K562 (cell line): ENCODE measurements around the gene CALHM1. TPM values are rescaled to one million over a fixed set of nuclear protein-coding genes. Genes with fewer than 3 reads are reported as not detected.

Experiments
- ATAC-seq: fragments of 200-7000 bp; cut with Tn5 transposase; 3 replicates; pipeline ENCODE4 v1.9.1; 2020; ENCODE audit warnings: moderate library complexity
- BruUV-seq: library from RNA; stranded (reverse); fragments of 400-500 nt; replicated peaks from 2 replicates; lab custom pipeline; 2021; lab: Mats Ljungman, UMichigan
- CTCF ChIA-PET: fragments of 300-600 bp; formaldehyde crosslinking; extraction: SDS; loops from one replicate; lab custom pipeline; 2021; ENCODE audit warnings: low intra/inter-chr PET ratio; lab: Yijun Ruan, JAX
- POLR2A ChIA-PET: fragments of 300-600, 350-650 bp; sonication (Branson Sonifier 250); formaldehyde crosslinking; extraction: SDS; loops from one replicate; lab custom pipeline; 2021; ENCODE audit warnings: antibody characterized with exemption, inconsistent platforms; lab: Yijun Ruan, JAX
- DNase-seq, 4 experiments: peaks; one replicate each; pipeline versions ENCODE4 v3.0.0 to v3.0.0-alpha.2; 2011 to 2018; ENCODE audit warnings: low spot score in 3 of 4, mixed read lengths in 3 of 4; ENCODE audit errors: extremely low read depth in 1 of 4
- FAIRE-seq: peaks from 2 replicates; lab custom pipeline; 2011; peaks lifted over from hg19 to GRCh38; lab: Jason Lieb, UNC
- H2AFZ ChIP-seq: 2 replicates; pipeline ENCODE4 v1.6.0; 2011; ENCODE audit warnings: low read depth, low read length, control low read depth, inconsistent platforms
- H3K27ac ChIP-seq: fragments of 200-600 bp; 3 replicates; pipeline ENCODE4 v1.8.0; 2011; ENCODE audit warnings: low read depth, mild to moderate bottlenecking, control low read depth, inconsistent platforms, low read length, moderate library complexity, mixed read lengths; ENCODE audit errors: extremely low read depth
- H3K27me3 ChIP-seq, 2 experiments: fragments of 300-600 bp in 1 of 2; 2 replicates in 1 of 2; 3 replicates in 1 of 2; pipeline versions ENCODE4 v1.6.0 to v1.8.0; 2011; ENCODE audit warnings: inconsistent platforms in 2 of 2, low read length in 2 of 2, mild to moderate bottlenecking in 1 of 2, mixed read lengths in 1 of 2, moderate library complexity in 1 of 2; ENCODE audit not compliant: control insufficient read depth in 2 of 2, insufficient read depth in 2 of 2
- H3K36me3 ChIP-seq: fragments of 300-600 bp; 3 replicates; pipeline ENCODE4 v1.8.0; 2011; ENCODE audit warnings: mild to moderate bottlenecking, low read length, inconsistent platforms; ENCODE audit not compliant: control insufficient read depth, insufficient read depth
- H3K4me1 ChIP-seq, 2 experiments: fragments of 200-600 bp in 1 of 2; replicated peaks in 1 of 2; 2 replicates in 1 of 2; 3 replicates in 1 of 2; pipeline versions ENCODE4 v1.5.1 to v1.8.0; 2011; ENCODE audit warnings: inconsistent platforms in 2 of 2, low read length in 2 of 2, mild to moderate bottlenecking in 1 of 2, mixed read lengths in 1 of 2, moderate library complexity in 1 of 2; ENCODE audit not compliant: control insufficient read depth in 2 of 2, insufficient read depth in 2 of 2
- H3K4me2 ChIP-seq: 2 replicates; pipeline ENCODE4 v1.6.1; 2011; ENCODE audit warnings: low read length, control low read depth, inconsistent platforms, mixed read lengths; ENCODE audit not compliant: insufficient read depth
- H3K4me3 ChIP-seq: fragments of 200-600 bp; sonication (generic), shearing (Covaris generic); 2 replicates; pipeline ENCODE4 v1.5.1; 2016; ENCODE audit warnings: control low read depth, inconsistent platforms
- H3K79me2 ChIP-seq: fragments of 200-600 bp; 3 replicates; pipeline ENCODE4 v1.8.0; 2011; ENCODE audit warnings: low read length, inconsistent platforms; ENCODE audit not compliant: control insufficient read depth, insufficient read depth
- H3K9ac ChIP-seq, 2 experiments: 2 replicates each; pipeline versions ENCODE4 v1.6.0 to v1.6.1; 2011; ENCODE audit warnings: low read depth in 2 of 2, low read length in 2 of 2, control low read depth in 1 of 2, inconsistent platforms in 1 of 2, mild to moderate bottlenecking in 1 of 2, mixed read lengths in 1 of 2; ENCODE audit not compliant: insufficient read depth in 1 of 2
- H3K9me1 ChIP-seq: one replicate; pipeline ENCODE4 v1.6.0; 2011; ENCODE audit warnings: inconsistent platforms, mild to moderate bottlenecking, low read length, moderate library complexity; ENCODE audit not compliant: control insufficient read depth, insufficient read depth
- H3K9me3 ChIP-seq: replicated peaks from 2 replicates; pipeline ENCODE4 v1.5.1; 2011; ENCODE audit warnings: low read depth, low read length, inconsistent platforms; ENCODE audit not compliant: control insufficient read depth, insufficient read depth
- H4K20me1 ChIP-seq: replicated peaks from 2 replicates; pipeline ENCODE4 v1.6.1; 2011; ENCODE audit warnings: low read length, inconsistent platforms, mixed read lengths; ENCODE audit not compliant: control insufficient read depth, insufficient read depth
- DNMT1 ChIP-seq: fragments of 450-650 bp; IDR thresholded peaks from 2 replicates; pipeline ENCODE4 v1.6.1; 2016; ENCODE audit warnings: antibody characterized with exemption, mild to moderate bottlenecking
- KDM5B ChIP-seq: fragments of 200-600 bp; sonication (generic); IDR thresholded peaks from 2 replicates; pipeline ENCODE4 v1.6.1; 2012; ENCODE audit warnings: low read depth, mild to moderate bottlenecking, moderate library complexity, low read length, control low read depth, inconsistent platforms; ENCODE audit not compliant: insufficient replicate concordance
- MAZ ChIP-seq, 2 experiments: fragments of 450-650 bp in 1 of 2; sonication (generic) in 1 of 2; formaldehyde crosslinking; IDR thresholded peaks in 1 of 2; conservative IDR thresholded peaks in 1 of 2; 2 replicates each; pipeline versions ENCODE4 v1.4.0 to v1.5.0; 2020; ENCODE audit warnings: mild to moderate bottlenecking in 1 of 2, missing genetic modification reagents in 1 of 2
- MYNN ChIP-seq, 2 experiments: sonication (generic); formaldehyde crosslinking in 1 of 2; IDR thresholded peaks; 2 replicates each; pipeline versions ENCODE4 v1.5.0 to v1.6.1; 2016 to 2020; ENCODE audit warnings: antibody characterized with exemption in 1 of 2, missing genetic modification reagents in 1 of 2
- NBN ChIP-seq: fragments of 450-650 bp; IDR thresholded peaks from 2 replicates; pipeline ENCODE4 v1.6.1; 2016; ENCODE audit warnings: low read depth, mild to moderate bottlenecking
- POU5F1 ChIP-seq: fragments of 150-350 bp; IDR thresholded peaks from 2 replicates; pipeline ENCODE4 v1.6.1; 2014; ENCODE audit warnings: borderline replicate concordance, low read length, low read depth, mild to moderate bottlenecking; ENCODE audit not compliant: partially characterized antibody
- RNF2 ChIP-seq: sonication (generic); IDR thresholded peaks from 2 replicates; pipeline ENCODE4 v1.6.1; 2016
- SNRNP70 ChIP-seq: fragments of 200-400 bp; formaldehyde crosslinking; optimal IDR thresholded peaks from 2 replicates; pipeline ENCODE3; 2017; ENCODE audit warnings: low read depth, low read length
- ZNF133 ChIP-seq: fragments of 250-450 bp; sonication (Bioruptor Pico); IDR thresholded peaks from 2 replicates; pipeline ENCODE4 v1.4.0; 2020; ENCODE audit warnings: mild to moderate bottlenecking
- WGBS: fragments of 100-300 bp; shearing (Covaris generic); methylation state at CpG from one replicate; pipeline ENCODE4 v1.1.6; 2016; ENCODE audit warnings: low coverage, mixed read lengths; ENCODE audit not compliant: insufficient coverage; ENCODE audit errors: missing lambda C conversion rate; 5-methylcytosine and 5-hydroxymethylcytosine counted together
- in situ Hi-C: fragments of 300-500 bp; cut with MboI; formaldehyde crosslinking; loops from 4 replicates; pipeline ENCODE4 v1.15.0; 2018; ENCODE audit warnings: inconsistent platforms, mixed read lengths
- intact Hi-C: fragments of 100-400 bp; cut with micrococcal nuclease; formaldehyde crosslinking; loops from 2 replicates; pipeline ENCODE4 v1.14.2; 2022
- polyA plus RNA-seq, 8 experiments: library from polyadenylated mRNA; depleted of rRNA in 4 of 8; stranded (reverse) in 5 of 8; unstranded in 3 of 8; fragments of >200 nt; fragmentation: Nextera tagmentation in 2 of 8; fragmentation: Illumina TruSeq in 1 of 8; extraction: Ambion mirVana in 2 of 8; extraction: Trizol in 1 of 8; gene quantifications; 2 replicates each; pipeline versions ENCODE4 v1.2.1 to v1.2.3, GENCODE V29; 2011 to 2014; ENCODE audit warnings: inconsistent platforms in 1 of 8, missing spikeins in 1 of 8
- total RNA-seq, 7 experiments: library from RNA; depleted of rRNA in 6 of 7; stranded (reverse); fragments of >200 nt in 6 of 7; fragmentation: Illumina TruSeq in 2 of 7; extraction: Trizol in 2 of 7; gene quantifications; 2 replicates each; pipeline versions ENCODE4 v1.2.1 to v1.2.3, GENCODE V29; 2011 to 2021; ENCODE audit warnings: low replicate concordance in 1 of 7
- TF ChIP-seq, protein P1 (sequence below): fragments of 200-800 bp; sonication (Bioruptor generic); IDR thresholded peaks from 2 replicates; pipeline ENCODE4 v1.6.1; 2017; ENCODE audit warnings: missing genetic modification characterization, missing compliant biosample characterization
- TF ChIP-seq, protein P2 (sequence below), 2 experiments: IDR thresholded peaks in 1 of 2; conservative IDR thresholded peaks in 1 of 2; 2 replicates each; pipeline ENCODE4 v1.6.1; 2016; ENCODE audit warnings: low read depth in 2 of 2, mild to moderate bottlenecking in 1 of 2, missing compliant biosample characterization in 1 of 2, missing genetic modification characterization in 1 of 2, moderate library complexity in 1 of 2
- TF ChIP-seq, protein P3 (sequence below): fragments of 450-650 bp; IDR thresholded peaks from one replicate; pipeline ENCODE4 v1.6.1; 2018; ENCODE audit warnings: mild to moderate bottlenecking, moderate library complexity; ENCODE audit not compliant: partially characterized antibody
- TF ChIP-seq, protein P4 (sequence below), 2 experiments: fragments of 450-650 bp; conservative IDR thresholded peaks; 2 replicates each; pipeline ENCODE4 v1.6.1; 2017; ENCODE audit warnings: mild to moderate bottlenecking in 2 of 2, moderate library complexity in 2 of 2

The CALHM1 gene
- total and polyA plus RNA-seq, 9 of the 15 experiments (the other 6 are each of a cell fraction or from before 2014, with no cell fraction given) = 0.03 TPM; not detected in 8

DNA sequence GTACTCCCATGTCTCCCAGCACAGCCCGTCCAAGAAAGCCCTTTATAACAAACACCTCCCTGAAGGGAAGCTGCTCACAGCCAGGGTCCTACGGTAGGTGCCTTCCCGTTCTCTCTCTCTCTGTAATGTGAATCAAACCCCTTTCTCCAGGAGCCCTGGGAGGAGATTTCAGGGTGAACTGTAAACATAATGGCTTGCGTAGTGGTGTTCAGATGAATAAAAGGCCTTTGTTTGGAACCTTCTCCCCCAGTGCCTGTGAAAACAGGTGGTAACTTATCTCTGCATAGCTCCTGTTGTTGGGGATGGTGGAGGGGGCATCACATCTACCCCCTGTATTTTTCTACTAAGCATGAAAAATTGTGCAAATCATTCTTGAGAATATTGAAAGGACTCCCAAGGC, 18.9 kb downstream of the CALHM1 start (continued):
- TF ChIP-seq, protein P1, sequence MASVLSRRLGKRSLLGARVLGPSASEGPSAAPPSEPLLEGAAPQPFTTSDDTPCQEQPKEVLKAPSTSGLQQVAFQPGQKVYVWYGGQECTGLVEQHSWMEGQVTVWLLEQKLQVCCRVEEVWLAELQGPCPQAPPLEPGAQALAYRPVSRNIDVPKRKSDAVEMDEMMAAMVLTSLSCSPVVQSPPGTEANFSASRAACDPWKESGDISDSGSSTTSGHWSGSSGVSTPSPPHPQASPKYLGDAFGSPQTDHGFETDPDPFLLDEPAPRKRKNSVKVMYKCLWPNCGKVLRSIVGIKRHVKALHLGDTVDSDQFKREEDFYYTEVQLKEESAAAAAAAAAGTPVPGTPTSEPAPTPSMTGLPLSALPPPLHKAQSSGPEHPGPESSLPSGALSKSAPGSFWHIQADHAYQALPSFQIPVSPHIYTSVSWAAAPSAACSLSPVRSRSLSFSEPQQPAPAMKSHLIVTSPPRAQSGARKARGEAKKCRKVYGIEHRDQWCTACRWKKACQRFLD (CRISPR knock-in tag) = no peak

DNA sequence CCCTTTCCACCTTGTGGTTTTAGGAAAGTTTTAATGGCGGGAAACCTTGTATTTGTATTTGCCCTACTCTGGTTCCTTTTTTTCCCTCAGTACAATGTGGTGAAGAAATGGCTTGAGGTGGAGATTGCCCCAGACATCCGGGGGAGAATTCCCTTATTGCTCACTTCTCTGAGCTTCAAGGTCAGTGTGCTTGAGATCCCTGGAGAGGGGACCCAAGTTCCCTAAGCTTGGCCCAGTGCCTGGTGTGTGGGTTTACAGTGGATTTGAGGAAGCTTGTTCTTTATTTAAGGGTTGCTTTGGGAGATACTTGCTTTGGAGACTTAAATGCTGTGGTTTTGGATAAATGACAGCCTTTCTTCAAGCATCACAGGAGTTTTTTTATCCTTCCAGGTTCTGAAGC, 24.8 kb downstream of the CALHM1 start:
- no peaks in the 10 kb centered on the region for H3K9me3 ChIP-seq
- in situ Hi-C loops = no loop called here
- no peaks in the 10 kb centered on the region for H3K27me3 ChIP-seq
- H3K36me3 ChIP-seq = peaks cover 89% of the 10 kb centered on the region; the same call in 2 of the 3 replicates
- no peak overlapping the region for H3K4me2 ChIP-seq
- H3K9ac ChIP-seq = no peak overlapping the region
- no peaks in the 10 kb centered on the region for H4K20me1 ChIP-seq
- WGBS = 100% methylated on average over 1 of the region's 2 CpGs
- no peaks in the 10 kb centered on the region for H3K4me1 ChIP-seq
- ATAC-seq = no peak
- H2AFZ ChIP-seq = no peak overlapping the region
- DNase-seq = no peak
- H3K4me3 ChIP-seq = no peak overlapping the region
- H3K27ac ChIP-seq = no peak overlapping the region
- no peak for FAIRE-seq
- intact Hi-C loops = no loop called here
- H3K9me1 ChIP-seq = no peaks in the 10 kb centered on the region
- ChIA-PET POLR2A (interaction anchor here (0.5 to 1.0 kb wide), 2 partner anchors 11 to 273 kb away, joined by 3 to 4 read pairs; no protein-coding TSS in a partner anchor), CTCF (no interaction called here)
- no TSS peak for BruUV-seq
- H3K79me2 ChIP-seq = no peaks in the 10 kb centered on the region
- TF ChIP-seq, protein P2, sequence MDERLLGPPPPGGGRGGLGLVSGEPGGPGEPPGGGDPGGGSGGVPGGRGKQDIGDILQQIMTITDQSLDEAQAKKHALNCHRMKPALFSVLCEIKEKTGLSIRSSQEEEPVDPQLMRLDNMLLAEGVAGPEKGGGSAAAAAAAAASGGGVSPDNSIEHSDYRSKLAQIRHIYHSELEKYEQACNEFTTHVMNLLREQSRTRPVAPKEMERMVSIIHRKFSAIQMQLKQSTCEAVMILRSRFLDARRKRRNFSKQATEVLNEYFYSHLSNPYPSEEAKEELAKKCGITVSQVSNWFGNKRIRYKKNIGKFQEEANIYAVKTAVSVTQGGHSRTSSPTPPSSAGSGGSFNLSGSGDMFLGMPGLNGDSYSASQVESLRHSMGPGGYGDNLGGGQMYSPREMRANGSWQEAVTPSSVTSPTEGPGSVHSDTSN (CRISPR knock-in tag; IDR thresholded peaks at IDR 0.05; ENCODE audit: low read depth) = no peak
- TF ChIP-seq, protein P2 (tag; conservative IDR thresholded peaks at IDR 0.05; ENCODE audit: low read depth) = no peak
- no peak for TF ChIP-seq ZNF133 (CRISPR knock-in tag)
- no peak for TF ChIP-seq MYNN (IDR thresholded peaks at IDR 0.05)
- TF ChIP-seq MYNN (CRISPR knock-in tag; IDR thresholded peaks at IDR 0.05) = no peak
- no peak for TF ChIP-seq KDM5B
- TF ChIP-seq SNRNP70 = no peak
- no peak for TF ChIP-seq MAZ (CRISPR knock-in tag; conservative IDR thresholded peaks at IDR 0.05 in 1 of 2, IDR thresholded peaks at IDR 0.05 in 1 of 2)
- TF ChIP-seq RNF2 = no peak
- TF ChIP-seq, protein P3, sequence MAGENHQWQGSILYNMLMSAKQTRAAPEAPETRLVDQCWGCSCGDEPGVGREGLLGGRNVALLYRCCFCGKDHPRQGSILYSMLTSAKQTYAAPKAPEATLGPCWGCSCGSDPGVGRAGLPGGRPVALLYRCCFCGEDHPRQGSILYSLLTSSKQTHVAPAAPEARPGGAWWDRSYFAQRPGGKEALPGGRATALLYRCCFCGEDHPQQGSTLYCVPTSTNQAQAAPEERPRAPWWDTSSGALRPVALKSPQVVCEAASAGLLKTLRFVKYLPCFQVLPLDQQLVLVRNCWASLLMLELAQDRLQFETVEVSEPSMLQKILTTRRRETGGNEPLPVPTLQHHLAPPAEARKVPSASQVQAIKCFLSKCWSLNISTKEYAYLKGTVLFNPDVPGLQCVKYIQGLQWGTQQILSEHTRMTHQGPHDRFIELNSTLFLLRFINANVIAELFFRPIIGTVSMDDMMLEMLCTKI = no peak
- TF ChIP-seq, protein P4, sequence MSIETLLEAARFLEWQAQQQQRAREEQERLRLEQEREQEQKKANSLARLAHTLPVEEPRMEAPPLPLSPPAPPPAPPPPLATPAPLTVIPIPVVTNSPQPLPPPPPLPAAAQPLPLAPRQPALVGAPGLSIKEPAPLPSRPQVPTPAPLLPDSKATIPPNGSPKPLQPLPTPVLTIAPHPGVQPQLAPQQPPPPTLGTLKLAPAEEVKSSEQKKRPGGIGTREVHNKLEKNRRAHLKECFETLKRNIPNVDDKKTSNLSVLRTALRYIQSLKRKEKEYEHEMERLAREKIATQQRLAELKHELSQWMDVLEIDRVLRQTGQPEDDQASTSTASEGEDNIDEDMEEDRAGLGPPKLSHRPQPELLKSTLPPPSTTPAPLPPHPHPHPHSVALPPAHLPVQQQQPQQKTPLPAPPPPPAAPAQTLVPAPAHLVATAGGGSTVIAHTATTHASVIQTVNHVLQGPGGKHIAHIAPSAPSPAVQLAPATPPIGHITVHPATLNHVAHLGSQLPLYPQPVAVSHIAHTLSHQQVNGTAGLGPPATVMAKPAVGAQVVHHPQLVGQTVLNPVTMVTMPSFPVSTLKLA (conservative IDR thresholded peaks at IDR 0.05) = no peak
- no peak for TF ChIP-seq DNMT1
- TF ChIP-seq NBN = no peak
- no peak for TF ChIP-seq POU5F1
